GM21423 (cell line): Measurements from ENCODE around the gene NPRL2.

Experiments used
- ATAC-seq: cut with Tn5 transposase; IDR thresholded peaks from one replicate; pipeline ENCODE4 v1.9.1; 2021; ENCODE audit warnings: mild to moderate bottlenecking, moderate library complexity; ENCODE audit not compliant: unreplicated experiment

The NPRL2 gene

DNA sequence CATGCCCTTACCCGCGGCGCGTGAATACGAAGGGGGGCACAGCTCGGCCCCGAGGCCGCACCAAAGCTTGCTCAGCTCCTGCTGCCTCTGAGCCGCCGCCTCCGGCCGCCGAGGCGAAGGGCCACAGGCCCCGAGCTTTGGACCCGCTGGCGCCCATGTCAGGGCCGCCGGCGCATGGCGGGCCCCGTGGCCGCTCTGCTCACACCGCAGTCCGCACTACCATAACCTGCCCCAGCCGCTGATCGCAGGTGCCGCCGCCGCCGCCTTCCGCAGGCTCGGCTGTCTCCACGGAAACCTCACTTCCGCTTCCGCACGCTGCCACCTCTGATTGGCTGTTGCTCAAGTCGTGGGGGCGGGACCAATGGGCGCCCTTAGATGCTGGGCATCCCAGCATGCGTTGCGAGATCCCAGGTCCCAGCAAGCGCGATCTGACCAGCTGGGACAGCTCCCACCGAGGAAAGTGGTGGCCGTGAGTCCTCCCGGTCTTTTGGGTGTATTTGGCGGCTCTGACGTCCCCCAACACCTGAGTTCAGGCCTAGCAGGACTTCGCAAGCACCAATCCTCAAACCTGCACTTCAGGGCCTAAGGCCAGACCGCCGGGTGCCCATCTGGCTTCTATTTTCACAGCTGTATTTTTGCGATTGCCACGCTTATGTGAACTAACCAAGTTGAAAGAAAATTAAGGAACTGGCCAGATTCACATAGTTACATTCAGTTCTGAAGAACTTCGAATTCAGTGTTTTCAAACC is 22.5 kb downstream of the NPRL2 start, which contains the start of gene TUSC2:
TSS of gene TUSC2 (minus strand) at position 281 of the 749 bp plus-strand sequence. CDS start at position 157, 124 bp downstream.
- peak; percentile 86 for ATAC-seq

DNA sequence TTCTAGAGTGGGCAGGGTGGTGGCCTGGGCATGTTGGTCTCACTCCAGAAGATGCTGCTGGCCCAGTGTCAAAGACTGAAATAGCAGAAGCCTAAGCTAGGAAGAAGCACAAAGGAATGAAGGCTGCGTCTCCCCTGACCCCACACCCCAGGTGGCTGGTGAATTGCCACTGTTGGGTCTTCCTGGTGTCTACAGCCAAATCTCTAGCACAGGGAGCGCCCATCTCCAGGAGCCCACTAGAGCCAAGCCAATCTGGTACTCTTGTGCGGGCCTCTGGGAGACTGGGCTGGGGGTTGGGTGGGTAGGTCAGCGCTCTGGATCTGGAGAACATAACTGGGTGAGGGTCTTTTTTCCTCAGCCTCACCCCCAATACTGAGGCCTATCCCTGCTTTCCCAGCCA is 23.4 kb downstream of the NPRL2 start:
- no peak for ATAC-seq

DNA sequence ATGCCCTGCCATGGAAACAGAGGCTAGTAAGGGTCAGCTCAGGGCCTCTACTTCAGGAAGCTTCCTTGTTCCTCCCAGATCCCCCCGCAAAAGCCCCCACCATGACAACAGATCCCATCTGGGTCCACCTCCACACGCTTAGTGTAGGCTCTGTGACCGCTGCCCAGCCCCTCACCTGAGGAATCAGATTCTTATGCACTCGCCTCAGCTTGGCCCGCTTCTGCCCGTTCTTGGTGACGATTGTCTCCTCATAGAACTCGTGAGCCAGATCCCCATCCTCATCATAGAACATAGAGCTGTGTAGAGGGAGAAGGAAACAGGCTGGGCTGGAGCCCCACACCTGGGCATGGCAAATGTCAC is 24.4 kb downstream of the NPRL2 start:
- no peak for ATAC-seq

DNA sequence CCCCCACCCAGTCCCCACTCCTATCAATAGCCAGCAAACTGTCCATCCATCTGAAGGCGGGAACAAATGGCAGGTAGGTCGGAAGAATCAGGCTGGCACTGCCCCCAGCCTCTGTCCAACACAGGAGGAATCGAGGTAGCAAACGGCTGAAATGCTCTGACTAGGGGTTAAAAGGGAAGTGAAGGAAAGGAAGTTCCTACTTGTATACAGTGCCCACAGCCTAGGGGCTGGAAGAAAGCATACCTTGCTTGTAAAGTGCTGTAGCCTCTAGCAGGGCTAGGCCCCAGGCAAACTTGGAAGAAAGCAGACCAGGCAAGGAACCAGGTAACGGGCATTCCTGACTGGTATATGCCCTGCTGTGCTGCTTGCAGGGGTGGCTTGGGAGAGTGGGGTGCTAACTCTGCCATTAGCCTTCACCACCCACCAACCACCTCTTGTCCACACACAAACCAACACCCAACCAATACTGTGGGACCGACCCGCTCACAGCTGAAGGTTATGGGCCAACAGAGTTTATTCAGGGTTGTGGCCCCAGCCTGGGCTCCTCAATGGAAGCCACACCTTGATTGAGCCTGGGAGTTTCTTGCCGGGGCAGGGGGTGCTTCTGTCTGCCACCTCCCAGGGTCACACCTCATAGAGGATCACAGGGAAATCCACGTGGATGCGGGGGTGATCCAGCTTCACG is 24.9 kb downstream of the NPRL2 start:
- no peak for ATAC-seq

DNA sequence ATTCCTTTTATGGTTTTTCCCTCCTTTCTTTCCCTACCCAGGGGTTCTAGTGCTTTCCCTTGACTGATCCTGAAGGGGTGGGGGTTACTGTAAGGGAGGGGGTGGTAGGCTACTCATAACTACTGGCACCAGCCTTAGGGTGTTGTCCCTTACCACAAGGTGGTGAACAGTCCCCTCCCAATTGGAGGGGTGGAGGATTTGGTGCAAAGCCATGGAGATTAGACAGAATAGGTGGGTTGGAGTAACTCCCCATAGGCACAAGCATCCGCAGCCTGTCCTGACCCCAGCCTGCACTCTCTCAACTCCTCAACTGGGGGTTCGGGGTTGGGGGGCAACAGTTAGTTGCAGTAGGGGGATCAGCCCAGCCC is 25.5 kb downstream of the NPRL2 start:
- ATAC-seq: no peak

DNA sequence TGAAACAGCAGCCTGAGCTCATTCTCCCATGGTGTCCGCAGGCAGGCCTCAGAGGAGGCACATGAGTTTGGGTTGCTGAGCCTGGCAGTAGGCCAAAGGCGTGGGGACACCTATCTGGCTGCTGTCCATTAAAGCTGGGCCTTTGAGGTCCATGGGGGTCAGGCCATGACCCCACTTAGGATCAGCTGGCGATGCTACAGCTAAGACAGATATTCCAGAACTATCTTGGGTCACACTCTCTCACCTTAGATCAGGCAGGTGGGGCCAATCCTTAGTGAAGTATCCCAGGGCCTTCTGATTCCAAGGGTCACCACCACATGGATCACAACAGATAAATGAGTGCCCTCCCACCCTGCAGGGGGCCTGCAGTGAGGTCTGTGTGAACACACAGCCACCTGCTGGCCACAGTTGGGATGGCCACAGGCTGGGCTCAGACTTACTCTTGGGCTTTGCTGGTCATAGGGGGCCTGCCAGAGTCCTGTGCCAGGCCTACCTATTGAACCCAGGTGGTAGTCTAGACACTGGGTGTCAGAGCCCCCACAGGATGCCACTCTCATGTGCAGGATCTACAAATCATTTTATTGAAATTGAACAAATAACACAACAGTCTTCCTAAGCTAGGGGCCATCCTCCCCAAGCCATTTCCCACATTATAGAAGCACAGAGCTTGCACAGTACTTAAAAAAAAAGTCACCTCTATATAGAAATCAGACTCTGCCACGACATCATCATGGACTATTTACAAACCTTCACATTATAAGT is 26.0 kb downstream of the NPRL2 start:
- no peak for ATAC-seq

DNA sequence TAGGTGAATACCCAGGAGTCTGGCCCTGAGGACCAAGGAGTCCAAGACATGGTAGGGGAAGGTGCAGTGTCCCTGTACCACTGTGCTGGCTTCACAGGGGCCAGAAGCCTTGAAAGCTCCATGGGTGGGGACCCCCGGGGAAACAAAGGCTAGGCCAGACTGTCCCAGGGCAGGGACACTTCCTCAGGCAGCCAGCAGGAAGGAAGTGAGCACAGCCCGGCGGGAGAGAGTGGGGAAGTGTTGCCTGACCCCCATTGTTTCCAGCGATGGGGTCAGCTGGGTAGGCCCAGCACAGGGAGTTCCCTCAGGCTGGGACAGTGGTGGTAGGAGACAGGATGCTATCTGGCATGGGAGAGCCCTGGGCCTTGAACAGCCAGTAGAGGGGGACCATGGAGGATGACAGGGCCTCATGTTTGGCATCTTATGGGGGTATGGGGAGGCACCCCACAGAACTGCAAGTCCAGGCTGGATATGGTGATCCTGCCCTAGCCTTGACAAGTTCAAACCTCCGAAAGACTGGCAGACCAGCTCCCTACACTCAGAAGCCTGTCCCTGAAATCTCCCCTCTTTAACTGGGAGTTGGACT is 26.9 kb downstream of the NPRL2 start:
- ATAC-seq: no peak

DNA sequence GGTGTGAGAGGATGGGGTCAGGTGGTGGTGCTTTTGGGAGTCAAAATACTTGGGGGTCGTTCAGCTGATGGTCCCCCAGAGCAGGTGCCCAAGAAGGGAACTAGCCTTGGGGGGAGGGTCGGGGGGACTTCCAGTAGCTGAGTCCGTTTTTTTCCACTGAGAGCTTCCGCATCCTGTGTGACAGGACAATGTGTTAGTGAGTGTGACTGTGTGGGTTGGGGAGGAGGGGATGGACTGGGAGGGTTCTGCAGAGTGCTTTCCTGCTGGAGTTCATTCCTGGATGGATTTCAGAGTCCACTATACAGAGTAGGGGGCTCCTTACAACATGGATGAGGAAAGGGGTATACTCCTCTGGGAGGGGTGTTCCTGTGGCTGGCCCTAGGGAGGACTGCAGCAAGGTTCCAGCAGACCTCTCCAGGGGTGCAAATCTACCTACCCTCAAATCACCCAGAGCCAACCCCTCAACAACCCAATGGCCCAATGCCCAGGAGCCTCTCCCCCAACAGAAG is 27.4 kb downstream of the NPRL2 start:
- ATAC-seq: no peak

DNA sequence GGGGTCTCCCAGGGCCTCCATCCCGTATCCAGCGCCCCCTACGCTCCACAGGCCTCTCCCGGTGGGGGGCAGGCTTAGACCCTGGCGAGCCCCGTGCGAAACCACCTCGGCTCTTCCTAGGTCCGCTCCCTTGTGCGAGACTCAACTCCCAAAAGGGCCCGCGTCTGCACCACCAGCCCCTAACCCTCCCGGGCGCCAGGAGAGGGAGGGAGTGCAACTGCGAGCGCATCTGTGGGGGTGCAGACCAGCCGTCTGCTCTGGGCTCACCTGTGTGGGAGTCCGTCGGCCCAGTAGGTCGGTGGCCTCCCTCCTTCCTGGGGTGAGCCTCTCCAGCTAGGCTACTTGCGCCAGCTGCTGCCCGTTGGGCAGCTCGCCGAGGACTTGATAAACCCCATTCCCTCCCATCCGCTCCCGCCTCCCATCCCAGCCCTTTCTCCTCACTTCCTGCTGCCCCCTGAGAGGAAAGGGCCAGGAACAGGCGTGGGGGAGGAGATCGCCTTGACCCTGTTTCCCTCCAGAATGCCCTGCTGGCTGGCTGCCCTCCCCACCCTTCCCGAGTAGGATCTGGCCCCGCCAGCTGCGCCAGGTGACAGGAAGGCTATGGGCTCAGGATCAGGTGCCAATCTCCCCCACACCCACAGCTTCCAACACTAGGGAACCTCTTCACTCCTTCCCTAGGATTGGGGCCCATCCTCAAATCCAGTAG is 28.0 kb downstream of the NPRL2 start, which contains the start of gene HYAL2:
TSS of gene HYAL2 (minus strand) at position 360 of the 706 bp plus-strand sequence. CDS start 2,256 bp downstream, outside the sequence.
- ATAC-seq: no peak

DNA sequence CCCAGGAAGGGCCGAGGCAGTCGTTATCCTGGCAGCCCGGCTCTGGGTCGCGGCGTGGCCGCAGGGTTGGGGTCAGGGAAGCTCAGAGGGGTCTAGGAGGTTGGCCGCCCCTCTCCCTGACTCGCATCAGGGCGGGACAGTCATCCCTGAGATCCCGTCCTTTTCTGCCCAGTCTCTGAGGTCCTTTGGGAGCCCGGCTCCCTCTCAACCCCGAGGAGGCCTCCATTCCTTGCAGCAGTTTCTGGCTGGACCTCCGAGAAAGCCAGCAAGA is 28.5 kb downstream of the NPRL2 start:
- no peak for ATAC-seq

DNA sequence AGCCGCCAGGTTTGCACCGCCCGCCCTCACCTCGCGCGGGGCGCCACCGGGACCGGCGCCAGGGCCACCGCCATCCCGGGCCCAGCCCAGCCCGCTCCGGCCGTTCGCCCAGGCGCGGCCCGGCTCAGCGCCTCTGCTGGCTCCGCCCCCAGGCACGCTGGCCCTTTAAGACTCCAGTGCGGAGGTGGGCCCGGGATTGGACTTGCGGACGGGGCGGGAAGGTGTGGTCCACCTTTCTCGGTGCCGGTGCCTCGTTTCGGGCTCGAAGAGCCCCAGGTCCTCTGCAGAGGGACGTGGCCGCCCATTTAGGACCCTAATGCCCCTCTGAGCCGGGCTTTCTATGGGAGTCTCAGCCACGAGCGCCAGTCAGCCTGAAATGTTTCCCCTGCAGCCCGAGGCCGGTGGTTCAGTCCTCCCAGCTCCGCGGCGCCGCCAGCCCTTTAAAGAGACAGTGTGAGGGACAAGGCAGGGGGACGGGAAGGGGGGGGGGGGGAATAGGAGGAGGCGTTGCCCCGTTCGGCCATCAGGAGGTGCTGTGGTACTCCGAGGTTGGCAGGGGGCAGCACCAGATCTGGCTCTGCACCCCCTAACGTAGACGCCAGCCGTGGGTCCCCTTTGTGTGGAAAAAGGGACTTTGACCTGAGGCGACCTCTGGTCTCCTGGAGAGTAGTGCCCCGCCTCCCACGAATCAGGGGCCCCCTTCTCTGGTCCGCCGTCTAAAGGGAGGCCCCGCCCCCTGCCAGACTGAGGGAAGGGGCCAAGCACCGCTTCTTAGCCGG is 29.1 kb downstream of the NPRL2 start:
- ATAC-seq: peak; percentile 83

DNA sequence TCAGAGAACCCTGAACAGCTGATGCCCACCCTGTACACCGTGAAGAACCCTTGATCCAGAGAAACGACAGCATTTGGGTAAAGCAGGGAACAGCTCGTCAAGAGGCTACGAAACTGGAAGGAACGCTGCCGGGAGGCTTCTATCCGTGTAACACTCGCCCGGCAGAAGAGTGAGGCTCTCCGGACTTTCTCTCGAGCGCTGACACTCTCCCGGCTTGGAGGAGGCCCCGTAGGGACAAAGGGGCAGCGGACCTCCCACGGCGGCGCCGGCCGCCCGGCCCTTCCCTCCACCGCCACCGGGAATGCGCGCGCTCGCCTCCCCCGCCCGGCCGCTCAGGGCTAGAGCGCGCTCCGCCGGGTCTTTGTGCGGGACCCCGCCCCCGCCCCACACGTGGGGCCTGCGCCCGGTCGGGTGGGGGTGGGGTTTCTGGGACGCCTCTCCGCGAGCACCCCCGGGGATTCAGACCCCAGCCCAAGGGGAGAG is 29.7 kb downstream of the NPRL2 start:
- peak; percentile 45 for ATAC-seq

DNA sequence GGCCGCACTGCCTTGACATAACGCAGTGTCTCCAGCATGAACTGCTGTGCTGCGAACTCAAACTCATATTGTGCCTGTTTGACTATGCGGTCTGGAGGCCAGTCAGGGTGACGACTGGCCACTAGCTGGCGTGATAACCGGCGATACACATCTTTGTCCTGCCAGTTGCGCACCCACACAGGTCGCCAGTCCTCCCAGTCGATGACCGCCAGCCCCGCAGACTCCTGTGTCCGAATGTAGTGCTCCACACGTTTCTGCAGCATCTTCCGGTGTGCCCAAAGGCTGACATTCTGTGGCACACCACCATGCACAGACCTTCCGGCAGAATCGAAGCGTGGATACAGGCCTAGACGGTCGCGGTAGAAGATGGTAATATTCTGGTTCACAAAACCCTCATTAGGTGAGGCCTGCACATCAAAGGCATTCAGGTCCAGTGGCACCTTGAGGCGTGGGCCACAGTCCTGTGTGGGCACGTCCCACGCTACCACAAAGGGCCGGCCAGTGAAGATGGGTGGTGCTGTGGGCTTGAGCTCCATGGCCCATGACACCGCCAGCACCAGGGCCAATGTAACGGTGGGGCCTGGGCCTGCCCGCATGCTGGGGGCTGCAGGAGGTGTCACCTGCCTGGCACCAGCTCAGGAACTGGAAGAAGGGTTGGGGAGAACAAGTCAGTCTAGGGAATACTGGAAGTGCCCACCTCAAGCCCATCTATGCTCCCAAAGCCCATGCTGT is 30.5 kb downstream of the NPRL2 start:
- no peak for ATAC-seq

DNA sequence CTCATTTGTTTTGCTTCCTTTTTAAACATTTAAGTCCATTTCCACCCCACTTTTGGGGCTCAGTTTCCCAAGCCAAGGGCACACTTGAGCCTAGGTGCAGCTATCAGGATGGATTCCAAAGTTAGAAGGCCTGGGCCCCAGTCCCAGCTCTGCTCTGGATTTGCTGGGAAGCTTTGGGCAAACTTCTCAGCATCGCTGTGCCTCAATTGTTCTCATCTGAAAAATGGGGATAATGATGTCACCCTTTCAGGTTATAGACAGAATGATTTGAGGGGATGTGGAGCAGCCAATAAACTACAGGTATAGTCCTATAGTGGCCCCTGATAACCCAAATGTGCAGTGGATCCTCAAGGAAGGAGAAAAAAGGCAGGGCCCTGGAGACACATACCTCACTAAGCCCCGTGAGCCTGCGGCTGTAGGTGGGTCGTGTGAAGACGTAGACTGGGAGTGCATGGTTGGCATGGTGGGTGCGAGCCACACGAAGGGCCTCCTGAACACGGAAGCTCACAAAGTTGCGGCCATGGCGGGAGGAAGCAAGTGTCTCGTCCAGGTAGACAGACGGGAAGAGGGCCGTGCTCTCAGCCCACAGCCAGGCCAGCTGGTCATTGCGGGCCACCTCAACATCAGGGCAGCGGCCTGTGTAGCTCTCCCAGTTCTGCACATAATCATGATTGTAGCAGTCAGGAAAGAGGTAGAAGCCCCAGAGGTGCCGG is 31.2 kb downstream of the NPRL2 start:
- ATAC-seq: no peak

DNA sequence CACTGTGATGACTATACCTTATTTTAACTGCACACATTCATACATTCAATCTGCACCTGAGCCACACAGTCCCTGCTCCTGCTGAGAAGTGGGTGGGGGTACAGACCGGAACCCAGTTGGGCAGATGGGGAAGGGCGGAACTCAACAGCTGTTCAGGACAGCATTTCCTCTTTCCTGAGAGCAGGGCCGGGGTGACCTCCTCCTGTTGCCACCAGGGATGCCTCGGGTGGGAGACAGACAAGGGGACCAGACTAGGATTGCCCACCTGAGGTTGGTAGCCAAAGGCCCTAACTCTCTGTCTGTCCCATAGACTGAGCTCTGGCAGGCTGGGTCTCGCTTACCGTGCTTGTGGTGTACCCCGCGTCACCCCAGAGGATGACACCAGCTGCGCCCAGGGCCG is 32.0 kb downstream of the NPRL2 start:
- no peak for ATAC-seq

DNA sequence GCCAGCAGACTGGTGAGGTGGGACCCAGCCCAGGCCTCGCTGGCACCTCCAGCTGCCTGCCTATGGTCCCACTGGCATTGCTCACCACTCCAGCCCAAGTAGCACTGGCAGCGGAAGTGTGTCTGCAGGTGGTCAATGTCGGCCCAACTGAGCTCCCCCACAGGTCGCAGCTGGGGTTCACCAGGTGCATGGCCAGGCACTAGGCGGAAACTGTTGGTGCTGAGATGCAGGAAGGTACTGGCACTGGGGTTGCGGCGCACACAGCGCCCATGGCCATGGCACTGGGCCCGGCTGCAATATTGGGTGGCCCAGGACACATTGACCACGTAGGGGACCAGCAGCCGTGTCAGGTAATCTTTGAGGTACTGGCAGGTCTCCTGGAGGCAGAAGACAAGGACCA is 32.4 kb downstream of the NPRL2 start:
- ATAC-seq: no peak

DNA sequence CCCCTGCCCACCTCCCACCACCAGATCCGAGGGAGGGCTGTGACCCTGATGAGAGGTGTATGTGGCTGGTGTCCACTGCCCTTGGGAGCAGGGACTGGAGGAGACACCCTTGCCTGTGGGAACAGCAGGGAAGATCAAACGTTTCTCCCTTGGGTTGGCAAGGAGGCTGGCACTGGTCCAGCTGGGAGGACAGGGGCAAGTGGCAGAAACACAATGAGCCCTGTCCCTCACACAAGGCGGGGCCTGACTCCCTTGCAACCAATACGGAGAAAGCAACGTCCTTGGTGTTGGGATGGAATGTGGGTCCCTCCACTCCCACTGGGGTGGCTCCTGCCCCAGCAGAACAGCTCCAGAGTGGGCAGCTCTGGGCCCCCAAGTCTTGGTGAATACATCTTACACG is 33.3 kb downstream of the NPRL2 start:
- ATAC-seq: no peak

DNA sequence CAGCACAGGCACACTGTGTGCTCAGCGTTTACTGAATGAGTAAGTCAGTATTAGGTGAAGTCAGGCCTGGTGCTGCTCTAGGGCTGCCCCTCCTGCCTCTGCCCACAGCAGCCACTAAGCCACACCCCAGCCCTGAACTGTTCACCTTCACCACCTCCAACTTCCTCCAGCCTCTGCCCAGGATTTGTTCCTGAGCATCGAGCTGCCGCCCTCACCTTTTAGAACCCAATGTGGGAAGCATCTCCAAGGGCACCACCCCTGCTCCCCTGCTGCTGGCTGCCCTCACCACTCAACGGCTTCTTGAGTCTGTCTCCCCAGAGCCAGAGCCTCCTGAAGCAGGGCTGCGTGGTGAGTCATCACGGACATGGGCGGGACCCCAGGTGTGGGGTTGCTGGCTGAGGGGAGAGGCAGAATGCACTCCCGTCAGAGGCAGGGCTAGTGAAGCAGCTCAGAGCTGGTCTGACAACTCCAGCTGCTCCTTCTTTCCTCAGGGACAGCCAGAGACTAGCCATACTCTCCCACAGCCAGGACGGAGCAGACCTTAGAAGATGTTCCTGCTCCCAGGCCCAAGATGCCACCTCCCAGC is 33.8 kb downstream of the NPRL2 start:
- no peak for ATAC-seq
